ENCODE data around the gene PLPPR2.
"Not testable (repeated sequence)": the region's sequence is repeated elsewhere in the genome, so short reads cannot be mapped to it uniquely, and the experiment has no call there.

Gene PLPPR2

GRCh38 chr19:11370744-11371143 is 15.5 kb downstream of the PLPPR2 start:
- no peak for DNase-seq (ENCODE audit: low read depth in 2 of 2)

GRCh38 chr19:11373166-11373884 is 18.1 kb downstream of the PLPPR2 start:
- DNase-seq (ENCODE audit: low read depth in 2 of 2): no peak

DNA sequence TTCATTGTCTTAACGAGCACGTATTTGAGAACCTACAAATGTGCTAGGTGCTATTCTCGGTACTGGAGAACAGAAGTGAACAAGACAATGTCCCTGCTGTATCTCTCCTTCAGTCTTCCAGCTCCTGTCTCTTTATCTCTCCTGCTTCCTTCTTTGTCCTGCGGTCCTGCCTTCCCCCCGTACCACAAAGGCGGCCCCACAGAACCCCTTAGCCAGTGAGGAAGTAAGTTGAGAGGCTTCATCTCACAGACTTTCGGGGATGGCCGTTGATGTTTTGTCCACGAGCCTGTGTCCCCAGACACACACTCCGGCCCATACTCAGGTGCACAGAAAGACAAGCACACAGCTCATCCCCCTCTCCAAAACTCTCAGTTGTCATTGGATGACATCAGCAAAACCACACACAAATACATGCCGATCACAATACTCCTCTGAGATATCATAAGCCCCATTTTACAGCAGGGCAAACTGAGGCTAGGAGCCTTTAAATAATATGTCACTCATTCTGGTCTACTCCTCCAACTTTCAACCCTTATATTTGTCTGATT is 18.7 kb downstream of the PLPPR2 start:
- DNase-seq (ENCODE audit: low read depth in 2 of 2): no peak

- DNase-seq (ENCODE audit: low read depth in 2 of 2): peak; percentile 89 to 95
Observed at GRCh38 chr19:11374433-11375142, 19.4 kb downstream of the PLPPR2 start, which contains the start of gene SWSAP1. TSS of gene SWSAP1 (plus strand) at chr19:11374666. CDS start at chr19:11374681, 15 bp downstream.

GRCh38 chr19:11375143-11375948 is 20.1 kb downstream of the PLPPR2 start:
- DNase-seq (ENCODE audit: low read depth in 2 of 2): peak; percentile 35 to 51

DNA sequence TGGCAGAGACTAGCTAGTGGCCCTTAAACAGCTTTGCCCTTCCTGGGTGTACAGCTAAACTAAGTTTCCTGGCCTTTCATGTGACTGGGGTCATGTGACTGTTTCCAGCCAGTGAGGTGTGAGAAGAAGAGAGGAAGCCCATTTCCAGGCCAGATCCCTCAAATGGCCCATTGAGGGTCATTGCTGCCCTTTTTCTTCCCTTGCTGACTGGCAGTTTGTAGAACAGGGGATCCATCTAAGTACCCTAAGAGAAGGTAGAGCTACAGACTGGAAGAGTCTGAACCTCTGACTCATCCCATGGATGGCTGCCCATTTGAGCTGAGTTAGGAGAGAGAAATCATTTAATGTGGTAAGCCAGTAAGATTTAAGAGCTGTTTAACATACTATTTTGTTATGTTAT is 22.0 kb downstream of the PLPPR2 start:
- no peak for DNase-seq (ENCODE audit: low read depth in 2 of 2)

GRCh38 chr19:11377756-11378155 is 22.5 kb downstream of the PLPPR2 start:
- DNase-seq (ENCODE audit: low read depth in 2 of 2): no peak

GRCh38 chr19:11378319-11379189 is 23.3 kb downstream of the PLPPR2 start:
- DNase-seq (ENCODE audit: low read depth in 2 of 2): no peak

DNA sequence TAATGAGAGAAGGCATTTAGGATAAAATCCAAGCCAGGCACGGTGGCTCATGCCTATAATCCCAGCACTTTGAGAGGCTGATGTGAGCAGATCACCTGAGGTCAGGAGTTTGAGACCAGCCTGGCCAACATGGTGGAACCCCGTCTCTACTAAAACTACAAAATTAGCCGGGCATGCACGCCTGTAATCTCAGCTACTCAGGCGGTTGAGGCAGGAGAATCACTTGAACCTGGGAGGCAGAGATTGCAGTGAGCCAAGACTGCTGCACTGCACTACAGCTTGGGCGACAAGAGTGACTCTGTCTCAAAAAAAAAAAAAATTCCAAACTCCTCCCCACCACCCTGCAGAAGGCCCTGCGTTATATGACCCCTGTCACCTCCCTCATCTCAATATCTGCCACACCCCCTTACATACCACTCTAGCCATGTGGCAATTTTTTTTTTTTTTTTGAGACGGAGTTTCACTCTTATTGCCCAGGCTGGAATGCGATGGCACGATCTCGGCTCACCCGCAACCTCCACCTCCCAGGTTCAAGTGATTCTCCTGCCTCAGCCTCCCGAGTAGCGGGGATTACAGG is 24.1 kb downstream of the PLPPR2 start:
- not testable (repeated sequence) for DNase-seq (ENCODE audit: low read depth in 2 of 2)

DNA sequence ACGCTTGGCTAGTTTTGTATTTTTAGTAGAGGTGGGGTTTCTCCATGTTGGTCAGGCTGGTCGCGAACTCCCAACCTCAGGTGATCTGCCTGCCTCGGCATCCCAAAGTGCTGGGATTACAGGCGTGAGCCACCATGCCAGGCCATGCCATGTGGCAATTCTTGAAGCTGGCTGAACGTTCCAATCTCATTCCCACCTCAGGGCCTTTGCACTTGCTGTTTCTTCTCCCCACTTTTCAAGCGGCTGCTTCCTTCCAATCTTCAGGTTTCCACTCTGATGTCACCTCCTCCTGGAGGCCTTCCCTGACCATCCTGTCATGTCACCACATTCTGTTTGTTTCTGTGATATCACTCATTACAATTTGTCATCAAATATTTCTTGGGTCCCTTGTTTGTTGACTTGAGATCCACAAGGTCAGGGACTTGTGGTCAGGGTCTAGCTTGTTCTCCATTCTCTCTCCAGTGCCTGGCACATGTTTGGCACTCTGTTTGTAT is 24.7 kb downstream of the PLPPR2 start:
- DNase-seq (ENCODE audit: low read depth in 2 of 2): no peak

DNA sequence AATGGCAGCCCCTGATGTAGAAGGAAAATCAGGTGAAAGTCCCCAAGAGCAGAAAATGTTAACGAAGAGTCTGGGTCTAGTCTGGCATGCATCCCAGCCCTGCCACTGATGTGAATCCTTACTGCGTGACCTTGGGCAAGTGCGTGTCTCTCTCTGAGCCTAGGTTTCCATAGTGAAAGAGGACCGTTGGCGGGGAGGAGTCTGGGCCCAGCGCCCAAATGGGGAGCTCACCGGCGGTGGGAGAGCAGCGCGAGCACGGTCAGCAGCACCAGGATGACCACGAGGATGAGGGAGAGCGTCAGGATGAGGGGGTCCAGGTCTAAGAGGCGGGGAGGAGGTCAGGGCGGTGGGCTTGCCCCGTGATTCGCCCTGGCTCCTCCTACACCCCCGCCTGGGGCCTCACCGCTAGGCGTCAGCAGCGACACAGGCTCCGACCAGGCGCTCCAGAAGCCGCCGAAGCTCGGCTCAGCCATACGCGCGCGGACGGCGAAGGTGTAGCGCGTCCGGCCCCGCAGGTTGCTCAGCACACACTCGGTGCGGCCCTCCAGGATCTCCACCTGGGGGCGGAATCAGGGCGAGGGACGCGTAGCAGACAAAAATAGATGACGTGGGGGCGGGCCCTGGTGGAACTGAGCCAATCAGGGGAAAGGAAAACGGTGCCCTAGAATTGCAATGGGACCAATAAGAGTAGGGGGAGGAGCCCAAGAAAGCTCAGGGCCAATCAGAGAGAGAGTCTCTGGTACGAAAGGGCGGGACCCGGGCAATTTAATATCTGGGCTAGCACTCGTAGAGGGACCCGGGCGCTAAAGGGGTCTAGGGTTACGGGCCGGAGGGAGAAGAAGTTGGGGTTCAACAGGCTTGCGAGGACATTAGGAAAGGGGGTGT is 25.7 kb downstream of the PLPPR2 start:
- peak; percentile 89 to 93 for DNase-seq (ENCODE audit: low read depth in 2 of 2)

DNA sequence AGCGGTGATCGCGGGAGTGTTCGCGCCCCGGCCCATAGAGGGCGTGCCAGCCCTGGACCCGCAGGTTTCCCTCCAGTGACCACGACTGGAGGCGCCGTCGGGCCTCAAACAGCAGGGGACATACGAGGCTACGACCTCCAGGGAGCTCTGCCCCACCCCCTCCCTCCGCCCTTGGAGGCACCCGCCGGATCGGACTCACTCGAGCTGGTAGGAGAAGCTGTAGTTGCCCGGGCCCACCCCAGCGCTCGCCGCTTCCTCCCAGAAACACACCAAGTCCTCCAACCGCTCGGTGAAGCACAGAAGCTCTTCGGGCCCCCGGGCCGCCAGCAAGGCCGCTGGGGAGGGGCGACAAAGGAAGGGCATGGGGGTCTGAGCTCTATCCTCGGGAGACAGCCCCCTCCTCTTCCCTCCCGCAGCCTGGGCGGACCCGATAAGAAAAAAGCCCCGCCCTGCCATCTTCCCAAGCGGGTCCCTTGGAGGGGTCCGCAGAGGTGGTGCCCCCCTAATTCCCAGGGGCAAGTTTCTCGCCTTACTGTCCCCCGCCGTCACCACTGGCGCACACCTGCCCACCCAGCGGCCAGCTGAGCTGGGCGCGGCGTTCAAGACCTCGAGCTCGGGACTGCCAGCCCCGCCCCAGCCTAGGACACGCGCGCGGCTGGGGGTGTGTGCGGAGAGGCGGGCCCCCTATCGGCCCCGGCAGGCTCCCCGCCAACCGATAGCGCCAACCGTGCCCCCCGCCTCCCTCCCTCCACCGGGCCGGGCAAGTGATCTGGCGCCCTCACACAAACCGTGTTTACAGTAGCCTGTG is 27.9 kb downstream of the PLPPR2 start:
- DNase-seq (ENCODE audit: low read depth in 2 of 2): no peak

GRCh38 chr19:11383706-11384048 is 28.4 kb downstream of the PLPPR2 start:
- no peak for DNase-seq (ENCODE audit: low read depth in 2 of 2)

- DNase-seq (ENCODE audit: low read depth in 2 of 2): no peak
Observed at GRCh38 chr19:11384778-11385129, 29.5 kb downstream of the PLPPR2 start.

GRCh38 chr19:11387162-11388034 is 32.2 kb downstream of the PLPPR2 start:
- DNase-seq (ENCODE audit: low read depth in 2 of 2): no peak

DNA sequence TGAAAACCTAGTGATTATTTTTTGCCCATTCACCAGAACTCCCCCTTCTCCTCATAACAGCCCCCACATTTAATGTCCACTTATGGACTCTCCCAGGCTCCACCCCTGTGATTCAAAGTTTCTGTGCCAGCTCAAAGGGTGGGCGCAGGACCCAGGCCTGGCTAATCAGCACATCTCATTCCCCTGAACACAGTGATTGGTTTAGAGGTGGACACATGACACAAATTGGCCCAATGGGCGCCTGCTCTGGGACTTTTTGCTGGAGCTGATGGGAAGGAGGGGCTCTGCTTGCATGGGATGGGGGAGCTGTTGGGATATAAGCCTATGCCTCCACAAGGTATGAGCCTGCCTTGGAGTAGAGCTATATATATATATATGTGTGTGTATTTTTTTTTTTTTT is 35.1 kb downstream of the PLPPR2 start:
- DNase-seq (ENCODE audit: low read depth in 2 of 2): no peak

DNA sequence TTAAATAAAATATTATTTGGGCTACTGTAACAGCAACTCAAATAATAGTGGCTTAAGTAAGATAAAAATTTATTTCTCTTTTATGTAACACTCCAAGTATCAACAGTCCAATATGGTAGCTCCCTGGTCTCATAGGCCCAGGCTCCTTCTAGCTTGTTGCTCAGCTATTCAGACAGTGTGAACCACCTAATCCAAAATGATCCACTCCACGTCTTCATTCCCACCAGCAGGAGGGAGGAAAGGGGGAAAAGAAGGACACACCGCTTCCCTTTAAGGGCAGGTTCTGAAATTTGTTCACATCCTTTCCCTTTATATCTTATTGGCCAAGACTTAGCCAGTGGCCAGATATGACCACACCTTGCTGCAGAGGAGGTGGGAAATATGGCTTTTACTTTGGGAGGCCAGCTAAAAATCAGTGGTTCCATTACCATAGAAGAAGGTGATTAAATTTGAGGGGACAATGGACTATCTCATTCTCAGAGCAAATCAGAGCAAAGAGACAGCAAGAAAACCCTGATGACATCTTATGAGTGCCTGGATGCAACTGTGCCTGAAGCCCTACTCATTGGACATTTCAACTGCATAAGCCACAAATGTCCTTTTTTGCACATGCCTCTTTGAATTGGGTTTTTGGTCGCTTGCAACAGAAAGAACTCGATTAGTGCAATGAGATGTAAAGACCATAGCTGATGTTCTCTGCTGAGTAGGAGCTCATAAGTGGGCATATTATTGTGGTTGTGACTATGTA is 35.9 kb downstream of the PLPPR2 start:
- no peak for DNase-seq (ENCODE audit: low read depth in 2 of 2)

Data from activated CD8-positive, alpha-beta memory T cell treated with anti-CD3 and anti-CD28 coated beads for 4 hours (primary cell).